K562 (cell line): ENCODE data around the gene POU2AF1. TPM values are rescaled to one million over a fixed set of nuclear protein-coding genes. Genes with fewer than 3 reads are reported as not detected.

ENCODE experiments used
- ATAC-seq: fragments of 200-7000 bp; cut with Tn5 transposase; 3 replicates; pipeline ENCODE4 v1.9.1; 2020; ENCODE audit warnings: moderate library complexity
- BruUV-seq: library from RNA; stranded (reverse); fragments of 400-500 nt; replicated peaks from 2 replicates; lab custom pipeline; 2021; lab: Mats Ljungman, UMichigan
- CTCF ChIA-PET: fragments of 300-600 bp; formaldehyde crosslinking; extraction: SDS; loops from one replicate; lab custom pipeline; 2021; ENCODE audit warnings: low intra/inter-chr PET ratio; lab: Yijun Ruan, JAX
- POLR2A ChIA-PET: fragments of 300-600, 350-650 bp; sonication (Branson Sonifier 250); formaldehyde crosslinking; extraction: SDS; loops from one replicate; lab custom pipeline; 2021; ENCODE audit warnings: antibody characterized with exemption, inconsistent platforms; lab: Yijun Ruan, JAX
- DNase-seq, 4 experiments: peaks; one replicate each; pipeline versions ENCODE4 v3.0.0 to v3.0.0-alpha.2; 2011 to 2018; ENCODE audit warnings: low spot score in 3 of 4, mixed read lengths in 3 of 4; ENCODE audit errors: extremely low read depth in 1 of 4
- FAIRE-seq: peaks from 2 replicates; lab custom pipeline; 2011; peaks lifted over from hg19 to GRCh38; lab: Jason Lieb, UNC
- H2AFZ ChIP-seq: 2 replicates; pipeline ENCODE4 v1.6.0; 2011; ENCODE audit warnings: low read depth, low read length, control low read depth, inconsistent platforms
- H3K27ac ChIP-seq: fragments of 200-600 bp; 3 replicates; pipeline ENCODE4 v1.8.0; 2011; ENCODE audit warnings: low read depth, mild to moderate bottlenecking, control low read depth, inconsistent platforms, low read length, moderate library complexity, mixed read lengths; ENCODE audit errors: extremely low read depth
- H3K27me3 ChIP-seq, 2 experiments: fragments of 300-600 bp in 1 of 2; 2 replicates in 1 of 2; 3 replicates in 1 of 2; pipeline versions ENCODE4 v1.6.0 to v1.8.0; 2011; ENCODE audit warnings: inconsistent platforms in 2 of 2, low read length in 2 of 2, mild to moderate bottlenecking in 1 of 2, mixed read lengths in 1 of 2, moderate library complexity in 1 of 2; ENCODE audit not compliant: control insufficient read depth in 2 of 2, insufficient read depth in 2 of 2
- H3K36me3 ChIP-seq: fragments of 300-600 bp; 3 replicates; pipeline ENCODE4 v1.8.0; 2011; ENCODE audit warnings: mild to moderate bottlenecking, low read length, inconsistent platforms; ENCODE audit not compliant: control insufficient read depth, insufficient read depth
- H3K4me1 ChIP-seq, 2 experiments: fragments of 200-600 bp in 1 of 2; replicated peaks in 1 of 2; 2 replicates in 1 of 2; 3 replicates in 1 of 2; pipeline versions ENCODE4 v1.5.1 to v1.8.0; 2011; ENCODE audit warnings: inconsistent platforms in 2 of 2, low read length in 2 of 2, mild to moderate bottlenecking in 1 of 2, mixed read lengths in 1 of 2, moderate library complexity in 1 of 2; ENCODE audit not compliant: control insufficient read depth in 2 of 2, insufficient read depth in 2 of 2
- H3K4me2 ChIP-seq: 2 replicates; pipeline ENCODE4 v1.6.1; 2011; ENCODE audit warnings: low read length, control low read depth, inconsistent platforms, mixed read lengths; ENCODE audit not compliant: insufficient read depth
- H3K4me3 ChIP-seq: fragments of 200-600 bp; sonication (generic), shearing (Covaris generic); 2 replicates; pipeline ENCODE4 v1.5.1; 2016; ENCODE audit warnings: control low read depth, inconsistent platforms
- H3K79me2 ChIP-seq: fragments of 200-600 bp; 3 replicates; pipeline ENCODE4 v1.8.0; 2011; ENCODE audit warnings: low read length, inconsistent platforms; ENCODE audit not compliant: control insufficient read depth, insufficient read depth
- H3K9ac ChIP-seq, 2 experiments: 2 replicates each; pipeline versions ENCODE4 v1.6.0 to v1.6.1; 2011; ENCODE audit warnings: low read depth in 2 of 2, low read length in 2 of 2, control low read depth in 1 of 2, inconsistent platforms in 1 of 2, mild to moderate bottlenecking in 1 of 2, mixed read lengths in 1 of 2; ENCODE audit not compliant: insufficient read depth in 1 of 2
- H3K9me1 ChIP-seq: one replicate; pipeline ENCODE4 v1.6.0; 2011; ENCODE audit warnings: inconsistent platforms, mild to moderate bottlenecking, low read length, moderate library complexity; ENCODE audit not compliant: control insufficient read depth, insufficient read depth
- H3K9me3 ChIP-seq: replicated peaks from 2 replicates; pipeline ENCODE4 v1.5.1; 2011; ENCODE audit warnings: low read depth, low read length, inconsistent platforms; ENCODE audit not compliant: control insufficient read depth, insufficient read depth
- H4K20me1 ChIP-seq: replicated peaks from 2 replicates; pipeline ENCODE4 v1.6.1; 2011; ENCODE audit warnings: low read length, inconsistent platforms, mixed read lengths; ENCODE audit not compliant: control insufficient read depth, insufficient read depth
- ARID1B ChIP-seq: fragments of 450-650 bp; IDR thresholded peaks from 2 replicates; pipeline ENCODE4 v1.6.1; 2016; ENCODE audit warnings: antibody characterized with exemption, mild to moderate bottlenecking, inconsistent platforms
- BACH1 ChIP-seq: fragments of 200-800 bp; sonication (Bioruptor generic); IDR thresholded peaks from 2 replicates; pipeline ENCODE4 v1.6.1; 2016; ENCODE audit warnings: missing genetic modification characterization, missing compliant biosample characterization
- CREM ChIP-seq: IDR thresholded peaks from 2 replicates; pipeline ENCODE4 v1.6.1; 2014; ENCODE audit warnings: antibody characterized with exemption, low read depth
- KLF16 ChIP-seq: IDR thresholded peaks from 2 replicates; pipeline ENCODE4 v1.6.1; 2016; ENCODE audit warnings: antibody characterized with exemption
- LARP7 ChIP-seq: fragments of 450-650 bp; IDR thresholded peaks from 2 replicates; pipeline ENCODE4 v1.6.1; 2016
- SMAD4 ChIP-seq: fragments of 250-450 bp; sonication (Bioruptor Pico); conservative IDR thresholded peaks from 2 replicates; pipeline ENCODE4 v1.8.0; 2021; ENCODE audit warnings: inconsistent platforms, mild to moderate bottlenecking, moderate library complexity
- TBP ChIP-seq: optimal IDR thresholded peaks from 2 replicates; pipeline ENCODE3; 2011; ENCODE audit warnings: low read depth, low read length, improper control_type of control experiment
- ZNF780A ChIP-seq: fragments of 250-450 bp; sonication (Bioruptor Pico); IDR thresholded peaks from 2 replicates; pipeline ENCODE4 v1.5.0; 2021; ENCODE audit warnings: mild to moderate bottlenecking
- ZNF785 ChIP-seq: fragments of 250-450 bp; sonication (Bioruptor Pico); IDR thresholded peaks from 2 replicates; pipeline ENCODE4 v1.4.0; 2020; ENCODE audit warnings: mild to moderate bottlenecking
- WGBS: fragments of 100-300 bp; shearing (Covaris generic); methylation state at CpG from one replicate; pipeline ENCODE4 v1.1.6; 2016; ENCODE audit warnings: low coverage, mixed read lengths; ENCODE audit not compliant: insufficient coverage; ENCODE audit errors: missing lambda C conversion rate; 5-methylcytosine and 5-hydroxymethylcytosine counted together
- in situ Hi-C: fragments of 300-500 bp; cut with MboI; formaldehyde crosslinking; loops from 4 replicates; pipeline ENCODE4 v1.15.0; 2018; ENCODE audit warnings: inconsistent platforms, mixed read lengths
- intact Hi-C: fragments of 100-400 bp; cut with micrococcal nuclease; formaldehyde crosslinking; loops from 2 replicates; pipeline ENCODE4 v1.14.2; 2022
- polyA plus RNA-seq, 8 experiments: library from polyadenylated mRNA; depleted of rRNA in 4 of 8; stranded (reverse) in 5 of 8; unstranded in 3 of 8; fragments of >200 nt; fragmentation: Nextera tagmentation in 2 of 8; fragmentation: Illumina TruSeq in 1 of 8; extraction: Ambion mirVana in 2 of 8; extraction: Trizol in 1 of 8; gene quantifications; 2 replicates each; pipeline versions ENCODE4 v1.2.1 to v1.2.3, GENCODE V29; 2011 to 2014; ENCODE audit warnings: inconsistent platforms in 1 of 8, missing spikeins in 1 of 8
- total RNA-seq, 7 experiments: library from RNA; depleted of rRNA in 6 of 7; stranded (reverse); fragments of >200 nt in 6 of 7; fragmentation: Illumina TruSeq in 2 of 7; extraction: Trizol in 2 of 7; gene quantifications; 2 replicates each; pipeline versions ENCODE4 v1.2.1 to v1.2.3, GENCODE V29; 2011 to 2021; ENCODE audit warnings: low replicate concordance in 1 of 7
- TF ChIP-seq, protein P1 (sequence below): fragments of 250-450 bp; sonication (Bioruptor Pico); IDR thresholded peaks from 2 replicates; pipeline ENCODE4 v1.5.1; 2021; ENCODE audit warnings: mild to moderate bottlenecking
- TF ChIP-seq, protein P2 (sequence below): fragments of 450-650 bp; IDR thresholded peaks from 2 replicates; pipeline ENCODE4 v1.6.1; 2016; ENCODE audit warnings: borderline replicate concordance
- TF ChIP-seq, protein P3 (sequence below): IDR thresholded peaks from 2 replicates; pipeline ENCODE4 v1.6.1; 2014; ENCODE audit warnings: antibody characterized with exemption
- TF ChIP-seq, protein P4 (sequence below): sonication (generic); formaldehyde crosslinking; IDR thresholded peaks from 2 replicates; pipeline ENCODE4 v1.8.1; 2022; ENCODE audit warnings: missing genetic modification reagents

Gene POU2AF1
- total and polyA plus RNA-seq, 9 of the 15 experiments (the other 6 are each of a cell fraction or from before 2014, with no cell fraction given), result 0.09 TPM; not detected in 8

DNA sequence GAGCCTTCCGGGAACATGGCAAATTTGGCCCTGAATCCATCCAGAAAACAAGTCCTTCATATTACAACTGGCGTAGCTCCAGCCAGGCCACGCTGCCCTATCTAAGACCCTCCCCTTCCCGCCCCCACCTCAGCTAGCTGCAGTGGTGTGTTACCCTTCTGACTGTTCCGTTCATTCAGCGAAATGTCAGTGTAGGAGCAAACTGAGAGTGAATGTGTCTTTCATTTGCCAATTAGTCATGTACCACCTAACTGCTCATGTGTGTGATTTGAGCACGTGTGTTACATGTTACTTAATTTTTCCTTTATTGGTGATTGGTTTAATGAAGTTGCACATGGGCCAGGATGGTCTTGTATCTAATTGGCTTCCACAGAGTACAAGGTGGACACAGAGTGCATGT is 34.8 kb upstream of the POU2AF1 start:
- no peak overlapping the region for H3K4me3 ChIP-seq
- H3K4me2 ChIP-seq, result no peak overlapping the region
- no peaks in the 10 kb centered on the region for H3K9me3 ChIP-seq
- BruUV-seq, result no TSS peak
- no peaks in the 10 kb centered on the region for H3K36me3 ChIP-seq
- H3K4me1 ChIP-seq, result no peaks in the 10 kb centered on the region
- FAIRE-seq, result no peak
- WGBS, result 0% methylated on average over 7 of the region's 7 CpGs
- no peak for ATAC-seq
- CTCF ChIA-PET, result no interaction called here
- no peak overlapping the region for H3K27ac ChIP-seq
- H3K27me3 ChIP-seq, result peaks cover 0 to 4% of the 10 kb centered on the region in 2 experiments; a peak in 3 of 5 replicates
- H3K9ac ChIP-seq, result no peak overlapping the region
- no peaks in the 10 kb centered on the region for H4K20me1 ChIP-seq
- intact Hi-C loops, result no loop called here
- in situ Hi-C loops, result no loop called here
- POLR2A ChIA-PET, result no interaction called here
- no peak for DNase-seq
- TF ChIP-seq SMAD4 (CRISPR knock-in tag), result no peak
- TF ChIP-seq LARP7, result no peak
- no peak for TF ChIP-seq TBP
- TF ChIP-seq BACH1 (tag), result no peak
- TF ChIP-seq ZNF785 (CRISPR knock-in tag), result no peak
- no peak for TF ChIP-seq ZNF780A
- TF ChIP-seq, protein P1, sequence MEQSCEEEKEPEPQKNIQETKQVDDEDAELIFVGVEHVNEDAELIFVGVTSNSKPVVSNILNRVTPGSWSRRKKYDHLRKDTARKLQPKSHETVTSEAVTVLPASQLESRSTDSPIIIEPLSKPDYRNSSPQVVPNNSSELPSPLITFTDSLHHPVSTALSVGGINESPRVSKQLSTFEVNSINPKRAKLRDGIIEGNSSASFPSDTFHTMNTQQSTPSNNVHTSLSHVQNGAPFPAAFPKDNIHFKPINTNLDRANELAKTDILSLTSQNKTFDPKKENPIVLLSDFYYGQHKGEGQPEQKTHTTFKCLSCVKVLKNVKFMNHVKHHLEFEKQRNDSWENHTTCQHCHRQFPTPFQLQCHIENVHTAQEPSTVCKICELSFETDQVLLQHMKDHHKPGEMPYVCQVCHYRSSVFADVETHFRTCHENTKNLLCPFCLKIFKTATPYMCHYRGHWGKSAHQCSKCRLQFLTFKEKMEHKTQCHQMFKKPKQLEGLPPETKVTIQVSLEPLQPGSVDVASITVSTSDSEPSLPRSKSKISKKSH (CRISPR knock-in tag), result no peak
- TF ChIP-seq, protein P2, sequence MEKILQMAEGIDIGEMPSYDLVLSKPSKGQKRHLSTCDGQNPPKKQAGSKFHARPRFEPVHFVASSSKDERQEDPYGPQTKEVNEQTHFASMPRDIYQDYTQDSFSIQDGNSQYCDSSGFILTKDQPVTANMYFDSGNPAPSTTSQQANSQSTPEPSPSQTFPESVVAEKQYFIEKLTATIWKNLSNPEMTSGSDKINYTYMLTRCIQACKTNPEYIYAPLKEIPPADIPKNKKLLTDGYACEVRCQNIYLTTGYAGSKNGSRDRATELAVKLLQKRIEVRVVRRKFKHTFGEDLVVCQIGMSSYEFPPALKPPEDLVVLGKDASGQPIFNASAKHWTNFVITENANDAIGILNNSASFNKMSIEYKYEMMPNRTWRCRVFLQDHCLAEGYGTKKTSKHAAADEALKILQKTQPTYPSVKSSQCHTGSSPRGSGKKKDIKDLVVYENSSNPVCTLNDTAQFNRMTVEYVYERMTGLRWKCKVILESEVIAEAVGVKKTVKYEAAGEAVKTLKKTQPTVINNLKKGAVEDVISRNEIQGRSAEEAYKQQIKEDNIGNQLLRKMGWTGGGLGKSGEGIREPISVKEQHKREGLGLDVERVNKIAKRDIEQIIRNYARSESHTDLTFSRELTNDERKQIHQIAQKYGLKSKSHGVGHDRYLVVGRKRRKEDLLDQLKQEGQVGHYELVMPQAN, result no peak
- TF ChIP-seq ARID1B, result no peak
- TF ChIP-seq CREM, result no peak
- TF ChIP-seq, protein P3, sequence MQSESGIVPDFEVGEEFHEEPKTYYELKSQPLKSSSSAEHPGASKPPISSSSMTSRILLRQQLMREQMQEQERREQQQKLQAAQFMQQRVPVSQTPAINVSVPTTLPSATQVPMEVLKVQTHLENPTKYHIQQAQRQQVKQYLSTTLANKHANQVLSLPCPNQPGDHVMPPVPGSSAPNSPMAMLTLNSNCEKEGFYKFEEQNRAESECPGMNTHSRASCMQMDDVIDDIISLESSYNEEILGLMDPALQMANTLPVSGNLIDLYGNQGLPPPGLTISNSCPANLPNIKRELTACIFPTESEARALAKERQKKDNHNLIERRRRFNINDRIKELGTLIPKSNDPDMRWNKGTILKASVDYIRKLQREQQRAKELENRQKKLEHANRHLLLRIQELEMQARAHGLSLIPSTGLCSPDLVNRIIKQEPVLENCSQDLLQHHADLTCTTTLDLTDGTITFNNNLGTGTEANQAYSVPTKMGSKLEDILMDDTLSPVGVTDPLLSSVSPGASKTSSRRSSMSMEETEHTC, result no peak
- TF ChIP-seq KLF16, result no peak
- TF ChIP-seq, protein P4, sequence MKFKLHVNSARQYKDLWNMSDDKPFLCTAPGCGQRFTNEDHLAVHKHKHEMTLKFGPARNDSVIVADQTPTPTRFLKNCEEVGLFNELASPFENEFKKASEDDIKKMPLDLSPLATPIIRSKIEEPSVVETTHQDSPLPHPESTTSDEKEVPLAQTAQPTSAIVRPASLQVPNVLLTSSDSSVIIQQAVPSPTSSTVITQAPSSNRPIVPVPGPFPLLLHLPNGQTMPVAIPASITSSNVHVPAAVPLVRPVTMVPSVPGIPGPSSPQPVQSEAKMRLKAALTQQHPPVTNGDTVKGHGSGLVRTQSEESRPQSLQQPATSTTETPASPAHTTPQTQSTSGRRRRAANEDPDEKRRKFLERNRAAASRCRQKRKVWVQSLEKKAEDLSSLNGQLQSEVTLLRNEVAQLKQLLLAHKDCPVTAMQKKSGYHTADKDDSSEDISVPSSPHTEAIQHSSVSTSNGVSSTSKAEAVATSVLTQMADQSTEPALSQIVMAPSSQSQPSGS (CRISPR knock-in tag), result no peak
- no peaks in the 10 kb centered on the region for H3K79me2 ChIP-seq
- no peaks in the 10 kb centered on the region for H3K9me1 ChIP-seq
- H2AFZ ChIP-seq, result no peak overlapping the region
